HG02943 (cell line): ENCODE data around the gene EBF3.

Experiments used
- ATAC-seq: cut with Tn5 transposase; IDR thresholded peaks from one replicate; pipeline ENCODE4 v1.9.1; 2021; ENCODE audit warnings: mild to moderate bottlenecking, low read depth, moderate library complexity; ENCODE audit not compliant: unreplicated experiment

The EBF3 gene

DNA sequence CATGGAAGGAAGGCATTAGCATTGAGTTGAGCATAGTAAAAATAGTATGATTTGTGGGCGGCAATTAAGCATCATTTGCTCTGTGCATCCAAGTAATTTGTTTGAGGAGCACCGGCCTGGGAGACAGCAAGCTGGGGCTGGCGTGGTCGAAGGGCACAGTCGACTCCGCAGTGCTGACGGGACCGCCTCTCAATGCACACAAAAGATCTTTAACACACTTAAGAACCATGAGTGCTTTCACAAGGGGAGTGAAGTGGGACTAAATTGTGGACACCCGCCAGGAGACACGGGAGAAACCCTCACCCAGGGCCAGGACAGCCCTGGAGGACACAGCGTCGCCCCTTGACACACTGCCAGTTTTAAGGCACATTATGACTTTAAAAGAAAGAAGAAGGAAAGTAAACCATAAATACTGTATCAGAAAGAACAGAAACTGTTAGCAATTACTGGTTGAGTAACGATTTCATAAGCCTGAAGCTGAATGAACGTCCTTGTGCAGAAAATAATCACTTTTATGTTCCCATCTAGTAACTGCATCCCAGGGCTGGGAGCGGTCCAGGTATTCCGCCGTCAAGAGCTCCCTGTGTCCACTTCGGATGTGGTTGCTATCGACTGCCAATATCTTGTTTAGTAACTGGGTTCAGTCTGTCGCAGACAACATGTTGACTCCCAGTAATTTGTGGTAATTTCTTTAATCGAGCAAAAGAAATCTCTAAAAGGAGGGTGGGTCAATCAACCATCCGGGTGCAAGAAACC is 102.1 kb downstream of the EBF3 start:
- ATAC-seq: no peak

DNA sequence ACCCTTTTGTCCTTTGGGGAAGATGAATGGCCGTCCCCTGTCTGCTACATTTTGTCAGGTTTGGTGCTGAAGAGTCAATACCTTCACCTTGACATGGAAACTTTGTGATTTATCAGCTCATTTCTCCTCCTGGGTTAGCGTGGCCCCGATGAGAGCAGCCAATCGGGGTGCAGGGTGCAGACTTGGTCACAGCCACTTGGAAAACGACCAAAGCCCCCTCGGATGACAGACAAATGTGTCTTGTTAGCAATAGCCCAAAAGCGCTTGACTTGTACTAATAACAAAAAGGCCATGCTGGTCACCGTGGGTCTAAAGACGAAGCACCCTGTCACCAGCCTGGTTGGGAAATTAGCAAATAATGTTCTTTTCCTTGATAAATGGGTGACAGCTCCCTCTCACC is 103.7 kb downstream of the EBF3 start:
- no peak for ATAC-seq

DNA sequence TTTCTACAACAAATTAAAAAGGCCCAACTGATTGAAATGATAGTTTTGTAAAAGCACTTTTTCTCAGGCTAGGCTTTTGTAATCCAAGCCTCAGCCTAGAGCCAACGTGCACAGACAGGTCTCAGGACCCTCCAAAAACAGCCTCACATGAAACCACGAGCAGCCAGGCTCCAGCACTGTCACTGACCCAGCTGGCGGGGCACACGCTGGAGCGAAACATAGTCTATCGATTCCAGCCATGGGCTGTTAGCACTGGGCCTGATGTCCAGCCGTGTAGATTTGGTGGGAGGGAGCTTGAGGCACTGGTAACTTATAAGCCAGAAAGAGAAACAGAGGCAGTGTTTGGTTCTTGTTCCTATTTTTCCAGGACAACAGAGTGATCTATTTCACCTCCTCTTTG is 104.5 kb downstream of the EBF3 start:
- ATAC-seq: no peak

DNA sequence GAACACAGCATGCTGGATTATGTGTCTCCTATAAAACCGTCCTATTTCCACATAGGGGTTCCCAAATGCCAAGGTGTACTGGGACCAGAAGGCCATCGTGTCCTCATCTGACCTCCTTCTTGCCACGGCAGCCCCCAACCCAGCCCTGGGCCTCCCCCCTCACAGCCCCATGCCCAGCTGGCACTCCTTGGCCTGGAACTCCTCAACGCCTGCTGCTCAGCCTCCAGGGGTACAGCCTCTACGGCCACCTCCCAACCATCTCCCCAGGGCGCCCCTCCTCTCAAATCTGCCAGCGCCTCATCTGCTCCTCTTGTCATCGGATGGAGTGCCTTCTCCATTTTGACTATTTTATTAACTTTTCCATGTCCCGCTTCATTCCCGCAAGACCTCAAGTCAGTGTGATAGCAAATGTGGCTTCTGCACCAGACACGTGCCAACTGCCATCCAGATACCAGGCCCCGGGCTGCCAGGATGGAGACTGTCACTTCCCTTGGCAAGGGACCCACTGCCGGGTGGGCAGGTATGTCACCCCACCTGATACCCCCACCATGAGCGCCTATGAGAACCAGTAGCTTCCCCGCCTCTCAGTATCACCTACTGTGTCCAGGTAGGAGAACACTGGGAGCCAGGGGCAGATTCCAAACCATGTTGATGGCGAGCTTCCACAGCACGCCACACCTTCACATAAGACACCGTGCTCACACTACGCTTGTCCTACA is 106.7 kb downstream of the EBF3 start:
- ATAC-seq: no peak

- ATAC-seq: no peak
Observed at GRCh38 chr10:129855836-129856563, 108.1 kb downstream of the EBF3 start.

- no peak for ATAC-seq
Observed at GRCh38 chr10:129854796-129855705, 109.0 kb downstream of the EBF3 start.

DNA sequence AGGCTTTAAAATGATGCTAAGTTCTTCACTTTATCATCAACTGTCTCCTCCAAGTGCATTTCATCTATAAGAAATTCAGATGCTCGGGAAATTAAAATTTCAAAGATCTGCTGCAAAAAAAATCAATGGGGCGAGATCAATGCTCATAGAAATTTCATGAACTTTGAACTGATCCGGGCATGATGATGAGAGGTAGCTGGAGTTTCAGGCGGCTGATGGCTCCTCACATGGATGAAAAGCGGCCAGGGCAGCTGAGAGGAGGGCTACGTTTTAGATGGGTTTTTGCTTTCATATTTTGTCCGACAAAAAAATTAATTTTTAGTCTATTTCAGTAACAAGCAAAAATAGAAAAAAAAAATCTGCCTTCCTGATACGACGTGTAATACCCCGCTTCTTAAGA is 109.9 kb downstream of the EBF3 start:
- ATAC-seq: no peak

DNA sequence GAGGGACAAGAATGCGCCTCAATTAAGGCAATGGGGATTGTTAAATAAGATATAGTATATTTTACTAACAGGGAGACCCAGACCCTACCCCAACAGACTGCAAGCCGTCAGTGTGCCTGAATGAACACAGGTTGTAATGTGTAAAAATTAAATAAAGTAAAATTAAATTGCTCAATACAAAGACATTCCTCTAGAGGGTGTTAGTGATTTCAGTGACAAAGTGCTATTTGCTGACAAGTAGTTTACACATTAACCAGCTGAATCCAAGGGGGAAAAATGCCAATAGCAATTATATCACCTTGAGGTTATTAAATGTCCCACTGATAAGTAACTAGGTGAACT is 110.5 kb downstream of the EBF3 start:
- ATAC-seq: no peak

- ATAC-seq: no peak
Observed at GRCh38 chr10:129852829-129853561, 111.1 kb downstream of the EBF3 start.

DNA sequence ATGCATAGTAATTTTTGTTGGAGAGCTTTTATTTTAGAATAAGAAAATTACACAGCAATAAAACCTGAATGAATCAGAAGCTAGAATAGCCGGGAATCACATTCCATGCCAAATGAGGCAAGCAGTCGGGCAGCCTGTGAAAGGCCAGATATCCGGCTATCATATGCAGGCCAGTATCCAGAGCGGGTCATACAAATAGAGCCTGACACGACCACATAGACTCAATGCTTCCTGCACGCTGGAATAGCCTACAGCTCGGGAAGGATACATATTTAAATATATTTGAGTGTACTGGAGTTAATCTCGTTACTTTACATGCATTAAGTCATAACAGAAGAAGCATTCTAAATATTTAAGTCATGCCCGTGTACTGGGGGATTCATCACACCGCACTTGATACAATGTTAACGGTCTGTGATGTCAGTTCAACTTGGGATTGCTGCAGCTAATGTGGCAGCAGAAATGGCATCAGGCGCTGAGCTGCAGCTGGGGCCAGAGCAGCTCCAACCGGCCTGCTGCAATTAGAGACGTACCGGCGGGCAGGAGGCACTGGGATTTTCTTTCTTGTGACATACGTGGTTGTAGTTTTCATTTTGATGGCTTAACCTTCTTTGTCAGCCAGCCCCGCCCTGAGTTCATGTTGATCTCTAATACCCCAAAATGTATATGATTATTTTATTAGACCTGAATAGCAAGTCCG is 112.0 kb downstream of the EBF3 start:
- ATAC-seq: no peak

GRCh38 chr10:129850790-129851189 is 113.3 kb downstream of the EBF3 start:
- ATAC-seq: no peak

DNA sequence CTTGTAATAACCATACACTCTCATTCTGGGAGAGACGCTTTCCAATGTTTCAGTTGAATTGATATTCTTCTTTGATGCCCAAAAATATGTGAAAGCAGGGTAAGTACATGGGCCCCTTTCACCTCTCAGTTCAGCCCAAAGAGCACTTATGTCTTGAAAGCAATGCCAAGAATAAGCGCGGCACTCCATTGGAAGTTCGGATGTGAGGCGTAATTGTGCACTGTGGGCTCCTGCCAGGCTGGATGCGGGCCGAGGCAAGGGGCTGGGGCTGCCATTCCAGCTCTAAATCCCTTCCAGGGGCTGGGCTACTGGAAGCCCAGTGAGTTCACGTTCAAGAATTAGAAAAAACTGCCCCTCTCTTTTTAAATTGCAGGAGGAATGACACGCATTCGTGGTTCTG is 113.8 kb downstream of the EBF3 start:
- no peak for ATAC-seq

DNA sequence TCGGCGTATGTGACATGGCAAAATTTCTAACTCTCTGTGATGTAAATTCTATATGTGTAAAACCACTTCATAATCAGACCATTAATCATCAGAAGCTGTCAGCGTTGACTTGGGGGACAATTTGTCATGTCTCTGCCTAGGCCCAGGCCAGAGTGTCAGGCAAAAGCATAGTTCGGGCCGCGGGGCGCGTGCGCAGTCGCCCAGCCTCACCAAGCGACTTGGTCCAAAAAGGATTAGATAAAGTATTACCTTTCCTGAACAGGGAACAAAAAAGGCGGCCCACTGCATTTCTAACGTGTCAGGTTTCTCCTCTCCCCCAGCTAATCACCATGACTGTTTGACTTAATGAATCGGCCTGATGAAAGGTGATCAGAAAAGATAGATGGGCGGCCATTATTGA is 114.2 kb downstream of the EBF3 start:
- ATAC-seq: no peak

- no peak for ATAC-seq
Observed at GRCh38 chr10:129849452-129849750, 114.7 kb downstream of the EBF3 start.

DNA sequence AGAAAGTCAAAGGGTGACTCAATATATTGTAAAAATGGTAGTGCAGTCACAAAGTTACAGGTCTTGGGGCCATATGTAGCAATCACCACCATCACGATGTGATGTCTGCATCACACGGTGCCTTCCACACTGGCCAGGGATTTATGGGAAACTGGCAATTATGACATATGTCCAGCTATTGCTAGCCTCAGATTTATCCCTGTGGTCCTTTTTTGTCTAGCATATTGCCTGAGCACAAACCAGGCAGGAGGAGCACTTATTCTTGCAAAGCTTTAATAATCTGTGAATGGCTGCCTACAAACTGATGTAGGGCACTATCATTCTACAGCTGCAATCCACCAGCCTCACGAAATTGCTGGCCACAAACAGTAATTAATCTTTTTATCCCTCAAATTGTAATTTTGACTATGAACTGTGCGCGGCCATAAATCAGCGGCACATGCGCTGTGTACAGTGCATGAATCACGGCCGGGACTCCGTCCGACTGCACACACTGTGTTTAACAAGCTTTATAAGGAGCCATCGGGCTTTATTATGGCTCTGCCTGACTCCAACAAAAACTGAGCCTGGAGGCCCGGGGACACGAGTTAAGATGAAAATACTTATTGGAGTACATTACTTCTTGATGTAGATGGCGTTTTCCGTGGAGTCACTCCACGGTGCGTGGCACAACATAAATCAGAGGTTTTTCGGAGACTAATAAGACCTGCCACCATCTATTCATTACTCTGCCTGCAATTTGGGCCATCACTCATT is 115.2 kb downstream of the EBF3 start:
- ATAC-seq: no peak

GRCh38 chr10:129847741-129848483 is 116.2 kb downstream of the EBF3 start:
- no peak for ATAC-seq

DNA sequence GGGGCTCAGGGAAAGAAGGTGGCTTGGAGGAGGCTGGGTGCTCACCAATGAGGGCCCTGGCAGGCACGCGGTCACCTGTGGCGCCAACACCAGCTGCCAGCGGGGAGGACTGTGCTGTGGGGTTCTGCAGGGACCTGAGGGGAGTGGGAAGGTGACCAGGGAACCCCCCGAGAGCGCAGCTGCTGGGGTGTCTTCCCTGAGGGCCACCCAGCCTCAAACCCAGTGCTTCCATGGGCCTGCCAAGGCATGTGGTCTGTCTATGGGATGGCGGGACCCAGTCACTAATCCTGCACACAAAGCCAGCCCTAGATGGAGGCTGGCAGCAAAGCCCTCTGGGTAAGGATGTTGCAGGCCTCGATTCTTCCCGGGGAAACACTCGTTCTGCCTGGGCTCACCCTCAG is 117.1 kb downstream of the EBF3 start:
- no peak for ATAC-seq

DNA sequence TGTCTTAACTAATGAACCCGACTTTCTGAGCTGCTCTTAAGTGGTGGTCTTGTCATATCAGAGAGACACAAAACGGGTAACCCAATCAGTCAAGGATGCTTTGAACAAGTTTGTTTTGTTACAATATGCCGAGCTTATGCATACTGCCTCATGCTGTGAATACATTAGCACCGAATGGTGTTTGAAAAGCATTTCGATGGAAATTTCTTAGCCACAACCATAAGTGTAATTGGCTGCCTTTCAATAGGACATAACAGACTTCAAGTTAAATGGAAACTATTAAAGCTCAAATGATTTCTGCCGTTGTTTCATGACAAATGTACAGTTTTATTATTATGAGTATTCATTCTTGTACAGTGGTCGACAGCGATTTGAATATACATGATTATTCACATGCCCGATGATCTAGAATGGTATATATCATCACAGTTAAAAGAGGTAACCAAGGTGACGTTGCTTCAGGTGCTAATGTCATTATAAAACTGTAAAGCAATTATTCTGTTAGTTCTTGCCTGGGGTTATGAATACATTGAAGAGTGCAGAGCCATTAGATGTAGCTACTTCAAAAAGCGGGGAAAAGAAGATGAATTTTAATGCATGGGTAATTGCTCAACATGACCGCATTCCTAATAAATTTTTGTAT is 118.8 kb downstream of the EBF3 start:
- ATAC-seq: no peak
